NCI-H524 (cell line): Measurements from ENCODE around the gene SLC28A1.

Experiments used
- DNase-seq, 2 experiments: peaks; one replicate each; lab custom pipeline; 2025; lab: John Stamatoyannopoulos, UW

SLC28A1 gene

DNA sequence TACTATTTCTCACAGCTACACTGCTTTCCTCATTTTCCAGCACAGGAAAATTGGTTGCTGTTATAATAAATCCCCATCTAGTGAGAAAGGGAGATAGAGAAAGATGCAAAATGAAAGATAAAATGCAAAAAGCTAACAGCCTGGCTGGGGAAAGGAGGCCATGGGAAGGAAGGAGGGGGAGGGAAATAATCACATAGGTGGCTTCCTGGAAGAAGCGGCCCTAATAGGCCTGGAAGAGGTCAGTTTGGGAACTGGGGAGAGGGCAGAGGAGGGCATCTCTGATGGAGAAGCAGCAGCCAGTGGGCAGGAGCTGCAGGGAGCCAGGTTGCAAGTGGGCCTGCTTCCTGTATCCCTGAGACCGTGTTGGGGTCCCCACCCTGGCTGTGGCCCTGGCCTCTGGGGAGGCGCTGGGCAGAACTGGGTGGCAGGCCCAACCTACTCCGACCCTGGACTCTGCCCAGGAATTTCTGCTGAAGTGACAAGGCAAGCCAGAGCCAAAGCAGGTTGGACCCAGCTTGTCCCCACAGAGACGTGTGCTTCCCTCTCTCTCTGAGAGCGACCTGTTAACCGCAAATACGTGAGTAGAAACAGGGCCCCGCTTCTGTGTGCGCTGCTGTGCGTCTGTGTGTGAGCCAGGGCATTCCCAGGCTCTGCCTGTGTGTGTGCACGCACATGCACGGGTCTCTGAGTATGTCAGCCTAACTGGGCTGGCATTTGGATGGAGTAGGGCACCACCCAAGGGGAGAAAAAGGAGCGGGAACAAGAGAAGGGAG is 1.9 kb downstream of the SLC28A1 start:
- DNase-seq = no peak

- DNase-seq = no peak
Measured at GRCh38 chr15:84886984-84887299, 2.5 kb downstream of the SLC28A1 start.

- DNase-seq = no peak
Measured at GRCh38 chr15:84887938-84888337, 3.5 kb downstream of the SLC28A1 start.

DNA sequence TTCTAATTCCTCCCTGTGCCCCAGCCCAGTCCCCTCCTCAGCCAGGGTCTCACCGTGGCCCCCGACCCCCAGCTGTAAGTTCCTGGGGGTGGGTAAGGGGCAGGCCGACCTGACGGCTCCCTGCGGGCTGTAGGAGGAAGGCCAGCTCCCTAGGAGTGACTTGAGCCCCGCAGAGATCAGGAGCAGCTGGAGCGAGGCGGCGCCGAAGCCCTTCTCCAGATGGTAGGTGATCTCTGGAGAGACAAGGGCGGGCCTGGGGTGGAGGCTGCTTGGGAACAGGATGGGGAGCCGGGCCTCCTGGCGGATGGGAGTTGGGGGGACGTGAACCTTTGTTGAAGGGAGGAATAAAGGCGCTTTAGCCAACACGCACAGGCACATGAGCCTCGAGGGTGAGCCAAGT is 4.2 kb downstream of the SLC28A1 start:
- DNase-seq = peak; percentile 85 to 93

DNA sequence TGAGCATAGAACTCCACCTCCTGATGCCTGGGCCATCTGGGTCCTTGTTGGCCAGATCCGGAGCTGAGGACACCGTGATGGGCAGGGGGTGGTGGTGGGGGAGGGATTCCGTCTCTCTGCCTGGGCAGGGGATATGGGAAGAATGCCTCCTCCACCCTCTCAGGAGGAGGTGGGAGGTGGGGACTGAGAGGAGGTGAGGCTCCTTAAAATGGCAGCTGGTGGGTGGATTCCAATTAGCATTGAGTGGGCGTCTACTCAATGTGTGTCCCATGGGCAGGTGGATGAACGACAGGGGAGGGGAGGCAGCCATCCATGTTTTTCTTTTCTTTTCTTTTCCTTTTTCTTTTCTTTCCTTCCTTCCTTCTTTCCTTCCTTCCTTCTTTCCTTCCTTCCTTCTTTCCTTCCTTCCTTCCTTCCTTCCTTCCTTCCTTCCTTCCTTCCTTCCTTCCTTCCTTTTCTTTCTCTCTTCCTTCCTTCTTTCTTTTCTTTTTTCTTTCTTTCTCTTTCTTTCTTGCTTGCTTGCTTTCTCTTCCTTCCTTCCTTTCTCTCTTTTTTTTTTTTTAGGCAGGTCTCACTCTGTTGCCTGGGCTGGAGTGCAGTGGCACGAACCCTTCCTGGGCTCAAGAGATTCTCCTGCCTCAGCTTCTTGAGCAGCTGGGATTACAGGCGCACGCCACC is 5.0 kb downstream of the SLC28A1 start:
- DNase-seq = peak; percentile 90 to 94

- DNase-seq = no peak
Measured at GRCh38 chr15:84889991-84890669, 5.7 kb downstream of the SLC28A1 start.

DNA sequence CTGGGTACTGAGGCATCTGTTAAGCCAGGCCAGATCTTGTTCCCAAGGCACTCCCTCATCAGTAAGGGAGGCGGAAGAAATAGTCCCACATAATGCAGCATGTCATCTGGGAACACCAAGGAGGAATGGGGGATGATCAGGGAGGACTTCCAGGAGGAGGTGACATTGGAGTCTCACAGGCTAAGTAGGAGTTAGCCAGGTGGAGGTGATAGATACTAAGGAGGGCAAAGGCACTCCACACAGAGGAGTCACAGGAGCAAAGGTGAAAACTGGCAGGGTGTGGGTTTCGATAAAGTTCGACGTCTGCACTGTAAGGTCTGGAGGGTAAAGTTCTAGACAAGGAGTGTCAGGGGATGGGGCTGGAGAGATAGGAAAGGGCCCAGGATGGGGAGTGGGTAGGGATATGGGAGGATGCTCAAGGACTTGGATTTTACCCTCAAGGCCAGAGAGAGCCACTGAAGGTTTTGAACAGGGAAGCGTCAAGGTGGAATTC is 6.3 kb downstream of the SLC28A1 start:
- no peak for DNase-seq

DNA sequence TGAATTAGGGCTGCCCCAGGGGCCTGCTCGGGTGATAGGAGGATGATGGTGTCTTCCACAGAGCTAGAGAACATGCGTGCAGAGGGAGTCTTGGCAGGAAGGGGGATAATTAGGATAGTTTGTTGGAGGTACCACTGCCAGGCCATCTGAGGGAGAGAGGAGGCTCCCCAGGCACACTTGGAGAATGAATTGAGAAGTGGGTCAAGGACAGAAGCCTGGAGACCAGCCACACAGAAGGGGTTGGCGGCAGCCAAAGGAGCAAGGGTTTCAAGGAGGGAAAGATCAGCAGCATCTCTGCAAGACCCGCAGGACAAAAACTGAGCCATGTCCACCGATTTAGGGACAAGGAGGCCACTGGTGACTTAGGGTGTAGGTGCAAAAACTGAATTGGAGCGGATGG is 6.9 kb downstream of the SLC28A1 start:
- no peak for DNase-seq

DNA sequence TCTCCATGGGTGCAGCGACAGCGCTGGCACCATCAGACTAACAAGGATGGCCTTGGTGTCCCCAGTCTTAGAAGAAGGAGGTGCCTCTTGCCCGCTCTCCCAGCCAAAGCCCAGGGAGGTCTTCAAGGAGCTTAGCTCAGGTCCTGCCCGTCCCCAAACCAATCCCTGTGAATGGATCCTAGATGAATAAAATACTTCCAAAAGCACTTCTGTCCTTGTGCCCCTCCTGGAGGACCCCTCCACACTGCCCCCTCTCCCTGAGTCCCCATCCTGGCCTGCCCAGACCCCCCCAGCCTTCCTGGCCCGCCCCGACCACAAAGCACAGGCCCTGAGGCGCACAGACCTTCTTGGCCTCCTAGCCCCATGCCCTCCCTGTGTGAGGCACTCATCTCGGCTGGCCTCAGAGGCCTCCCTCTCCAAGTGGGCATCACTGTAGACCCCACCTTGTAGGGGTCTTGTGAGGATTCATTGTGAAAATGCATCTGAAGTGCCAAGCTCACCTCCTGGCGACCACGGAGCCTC is 8.4 kb downstream of the SLC28A1 start:
- DNase-seq = no peak

DNA sequence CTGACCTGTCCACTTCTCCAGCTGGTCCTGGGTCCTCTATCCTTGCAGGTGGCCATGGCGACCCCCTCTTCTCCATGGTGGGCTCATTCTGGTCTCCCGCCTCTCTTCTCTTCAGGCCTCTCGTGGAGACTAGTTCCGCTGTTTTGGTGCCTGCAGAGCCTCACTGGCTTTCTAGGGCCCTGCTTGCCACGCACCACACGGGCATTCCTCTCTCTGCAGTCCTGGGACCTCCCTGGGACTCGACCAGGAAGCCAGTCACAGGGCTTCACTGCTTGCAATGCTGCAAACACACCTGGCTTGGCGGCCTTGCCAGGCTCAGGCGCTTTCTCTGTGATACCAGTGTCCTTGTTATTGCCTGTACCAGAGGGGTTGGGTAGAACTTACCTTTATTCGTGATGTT is 9.1 kb downstream of the SLC28A1 start:
- no peak for DNase-seq

DNA sequence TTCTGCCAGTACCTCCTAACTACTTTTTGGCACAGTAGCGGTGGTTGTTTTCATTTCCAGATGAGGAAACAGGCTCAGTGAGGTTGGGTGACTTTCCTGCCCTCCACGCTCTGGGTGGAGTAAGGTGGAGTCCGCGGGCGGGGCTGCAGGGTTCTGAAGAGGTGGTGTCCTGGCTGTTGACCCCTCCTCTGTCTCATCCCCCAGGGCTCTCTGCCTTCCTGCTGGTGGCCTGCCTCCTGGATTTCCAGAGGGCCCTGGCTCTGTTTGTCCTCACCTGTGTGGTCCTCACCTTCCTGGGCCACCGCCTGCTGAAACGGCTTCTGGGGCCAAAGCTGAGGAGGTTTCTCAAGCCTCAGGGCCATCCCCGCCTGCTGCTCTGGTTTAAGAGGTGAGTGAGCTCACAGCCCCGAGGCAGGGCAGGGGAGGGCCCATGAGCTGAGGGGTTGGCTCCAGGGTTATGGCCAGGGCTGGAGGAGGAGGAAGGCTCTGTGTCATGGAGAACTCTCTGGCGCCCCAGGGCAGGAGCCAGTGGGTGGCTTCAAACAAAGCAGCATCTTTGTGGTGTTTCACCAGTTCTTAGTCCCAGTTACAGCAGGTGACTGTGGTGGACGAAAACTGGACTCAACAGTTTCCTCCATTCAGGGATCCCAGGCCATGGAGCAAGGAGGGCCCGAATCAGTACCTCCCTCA is 10.4 kb downstream of the SLC28A1 start:
- no peak for DNase-seq

DNA sequence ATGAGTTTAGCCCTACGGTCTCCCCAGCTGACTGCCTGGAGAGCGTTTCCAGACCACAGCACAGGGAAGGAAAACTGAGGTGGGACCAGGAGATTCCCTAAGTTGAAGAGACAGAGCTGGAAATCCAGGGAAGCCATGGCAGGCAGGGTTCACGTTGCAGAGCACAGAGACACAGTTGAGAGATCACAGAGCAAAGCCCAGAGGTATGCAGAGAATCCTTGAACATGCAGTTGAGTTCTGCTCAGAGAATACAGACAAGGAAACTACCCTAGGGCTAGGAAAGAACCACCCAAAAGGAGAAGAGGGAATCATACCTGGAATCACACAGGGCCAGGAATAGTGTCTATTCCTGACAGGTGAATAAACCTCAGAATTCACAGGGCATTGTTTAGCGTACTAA is 14.3 kb downstream of the SLC28A1 start:
- no peak for DNase-seq

GRCh38 chr15:84899750-84900149 is 15.3 kb downstream of the SLC28A1 start:
- no peak for DNase-seq

- no peak for DNase-seq
Measured at GRCh38 chr15:84901540-84901939, 17.1 kb downstream of the SLC28A1 start.

DNA sequence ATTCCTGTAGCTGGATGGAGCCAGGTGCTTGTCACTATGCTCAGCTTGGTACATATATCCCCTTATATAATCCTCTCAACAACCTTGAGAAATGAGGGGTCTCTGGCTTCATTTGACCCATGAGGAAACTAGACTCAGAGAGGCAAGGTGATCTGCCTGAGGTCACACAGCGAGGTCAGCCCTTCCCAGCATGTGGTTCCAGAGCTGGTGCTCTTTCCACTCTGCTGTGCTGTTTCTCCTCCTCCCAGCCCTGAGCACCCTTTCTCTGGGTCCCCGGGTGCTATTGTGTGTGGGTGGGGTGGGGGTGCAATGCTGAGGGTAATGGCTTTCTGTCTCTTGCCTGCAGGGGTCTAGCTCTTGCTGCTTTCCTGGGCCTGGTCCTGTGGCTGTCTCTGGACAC is 19.3 kb downstream of the SLC28A1 start:
- DNase-seq = no peak

GRCh38 chr15:84904419-84904818 is 20.0 kb downstream of the SLC28A1 start:
- DNase-seq = no peak

DNA sequence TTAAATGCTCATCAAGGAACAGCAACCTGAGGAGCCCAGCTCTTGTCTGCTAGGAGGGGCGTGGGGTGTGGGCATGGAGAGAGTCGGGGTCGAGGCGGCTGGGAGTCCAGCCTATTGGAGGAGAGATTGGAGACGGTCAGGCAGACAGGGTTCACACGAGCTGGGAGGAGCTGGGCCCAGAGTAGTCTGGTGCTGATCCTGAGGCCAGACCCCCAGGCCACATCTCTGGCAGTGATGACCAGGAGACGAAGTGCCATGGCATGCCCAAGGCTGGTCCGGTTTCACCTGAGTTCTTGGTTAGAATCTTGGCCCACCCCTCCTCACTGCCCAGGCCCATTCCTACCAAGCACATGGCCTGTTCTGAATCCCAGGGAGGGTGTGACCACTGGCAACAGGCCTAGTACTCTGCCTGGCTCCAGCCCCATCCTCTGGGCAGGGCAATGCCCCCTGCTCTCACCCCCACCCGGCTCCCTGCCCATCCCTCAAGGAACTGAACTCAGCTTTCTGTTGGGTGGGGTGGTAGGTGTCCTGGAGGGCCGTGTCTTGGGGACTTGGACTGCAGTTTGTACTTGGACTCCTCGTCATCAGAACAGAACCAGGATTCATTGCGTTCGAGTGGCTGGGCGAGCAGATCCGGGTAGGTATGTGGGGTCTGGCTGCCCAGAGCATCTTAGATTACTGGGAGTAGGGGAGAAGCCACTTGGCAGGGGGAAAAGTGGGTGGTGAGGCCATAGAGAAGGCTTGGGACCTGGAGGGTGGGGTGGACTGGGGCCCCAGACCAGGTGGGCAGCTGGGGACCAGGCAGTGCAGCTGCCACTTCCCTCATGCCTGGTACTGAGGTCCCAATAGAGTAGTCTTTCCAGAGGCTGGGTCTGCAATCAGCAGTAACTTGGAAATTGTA is 20.8 kb downstream of the SLC28A1 start:
- no peak for DNase-seq

- DNase-seq = no peak
Measured at GRCh38 chr15:84907731-84908130, 23.3 kb downstream of the SLC28A1 start.

DNA sequence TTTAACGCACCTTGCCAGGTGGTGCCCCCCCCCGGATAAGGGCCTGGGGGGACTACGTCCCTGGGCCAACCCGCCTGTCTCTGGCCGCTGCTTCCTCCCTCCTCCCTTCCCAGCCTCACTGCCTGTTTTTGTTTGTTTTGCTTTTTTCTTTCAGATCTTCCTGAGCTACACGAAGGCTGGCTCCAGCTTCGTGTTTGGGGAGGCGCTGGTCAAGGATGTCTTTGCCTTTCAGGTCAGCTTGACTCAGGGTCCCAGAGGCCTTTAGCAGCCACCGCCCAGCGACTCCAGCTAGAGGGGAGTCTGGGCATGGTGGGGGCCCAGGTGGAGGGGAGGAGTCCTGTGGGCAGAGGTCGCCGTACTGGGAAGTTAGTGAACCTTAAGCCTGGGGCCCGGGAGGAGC is 24.1 kb downstream of the SLC28A1 start:
- DNase-seq = no peak

DNA sequence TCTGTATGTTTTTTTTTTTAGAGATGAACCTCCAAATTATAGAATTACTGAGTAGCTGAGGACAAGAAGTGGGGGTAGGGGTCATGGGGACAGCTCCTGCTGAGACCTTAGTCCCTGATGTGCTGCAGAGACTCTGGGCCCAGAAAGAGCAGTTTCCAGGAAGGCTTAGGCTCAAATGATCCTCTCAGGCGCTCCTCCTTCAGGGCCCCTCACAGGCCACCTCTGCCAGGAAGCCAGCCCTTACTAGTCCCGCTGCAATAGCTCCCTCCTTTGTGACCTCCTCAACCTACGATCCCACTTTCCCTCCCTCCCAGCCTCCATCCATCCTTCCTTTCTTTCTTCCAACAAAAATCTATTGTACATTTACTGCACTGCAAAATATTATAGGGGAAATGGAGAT is 24.6 kb downstream of the SLC28A1 start:
- no peak for DNase-seq

DNA sequence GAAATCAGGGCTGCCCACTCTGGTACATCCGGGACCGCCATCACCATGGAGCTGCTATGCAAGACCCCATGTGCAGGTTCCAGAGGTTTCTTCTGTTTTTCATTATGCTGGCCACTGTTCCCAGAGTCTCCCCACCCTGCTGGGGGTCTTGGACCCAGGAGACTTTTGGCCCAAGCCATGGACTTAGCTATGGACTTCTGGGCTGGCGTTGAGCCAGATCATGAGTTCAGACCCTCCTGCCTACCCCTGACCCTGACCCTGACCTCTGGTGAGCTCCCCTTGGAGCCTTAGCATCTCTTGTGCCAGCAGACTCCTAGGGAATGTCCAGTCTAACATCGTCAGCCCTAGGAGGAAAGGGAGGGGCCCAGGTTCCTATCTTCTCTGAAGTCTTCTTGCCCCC is 25.3 kb downstream of the SLC28A1 start:
- DNase-seq = no peak
